Effector memory CD4-positive, alpha-beta T cell (primary cell): ENCODE measurements around the gene USP20.
A peak's percentile ranks its signal among the peaks of the same experiment; 100 is the strongest.

Experiments used
- DNase-seq, 3 donors: peaks; one replicate each; pipeline ENCODE4 v3.0.0-alpha.2; 2020
- H3K27ac ChIP-seq: 2 replicates; pipeline ENCODE4 v1.7.0; 2013; ENCODE audit warnings: mild to moderate bottlenecking, low read length, moderate library complexity; ENCODE audit not compliant: insufficient read depth, poor library complexity, severe bottlenecking
- H3K27me3 ChIP-seq: replicated peaks from 2 replicates; pipeline ENCODE4 v1.7.0; 2013; ENCODE audit warnings: mild to moderate bottlenecking, low read length; ENCODE audit not compliant: insufficient read depth, control insufficient read depth, poor library complexity, severe bottlenecking
- H3K36me3 ChIP-seq: 2 replicates; pipeline ENCODE4 v1.7.0; 2013; ENCODE audit warnings: mild to moderate bottlenecking, low read length, moderate library complexity; ENCODE audit not compliant: control insufficient read depth, insufficient read depth
- H3K4me1 ChIP-seq: 2 replicates; pipeline ENCODE4 v1.7.0; 2013; ENCODE audit warnings: low read length, mild to moderate bottlenecking; ENCODE audit not compliant: control insufficient read depth, insufficient read depth, poor library complexity, severe bottlenecking
- H3K4me3 ChIP-seq: 2 replicates; pipeline ENCODE4 v1.7.0; 2013; ENCODE audit warnings: low read length, low read depth, mild to moderate bottlenecking; ENCODE audit not compliant: insufficient read depth, poor library complexity, severe bottlenecking
- H3K9me3 ChIP-seq: 2 replicates; pipeline ENCODE4 v1.7.0; 2013; ENCODE audit warnings: mild to moderate bottlenecking, low read length, moderate library complexity; ENCODE audit not compliant: control insufficient read depth

The USP20 gene

DNA sequence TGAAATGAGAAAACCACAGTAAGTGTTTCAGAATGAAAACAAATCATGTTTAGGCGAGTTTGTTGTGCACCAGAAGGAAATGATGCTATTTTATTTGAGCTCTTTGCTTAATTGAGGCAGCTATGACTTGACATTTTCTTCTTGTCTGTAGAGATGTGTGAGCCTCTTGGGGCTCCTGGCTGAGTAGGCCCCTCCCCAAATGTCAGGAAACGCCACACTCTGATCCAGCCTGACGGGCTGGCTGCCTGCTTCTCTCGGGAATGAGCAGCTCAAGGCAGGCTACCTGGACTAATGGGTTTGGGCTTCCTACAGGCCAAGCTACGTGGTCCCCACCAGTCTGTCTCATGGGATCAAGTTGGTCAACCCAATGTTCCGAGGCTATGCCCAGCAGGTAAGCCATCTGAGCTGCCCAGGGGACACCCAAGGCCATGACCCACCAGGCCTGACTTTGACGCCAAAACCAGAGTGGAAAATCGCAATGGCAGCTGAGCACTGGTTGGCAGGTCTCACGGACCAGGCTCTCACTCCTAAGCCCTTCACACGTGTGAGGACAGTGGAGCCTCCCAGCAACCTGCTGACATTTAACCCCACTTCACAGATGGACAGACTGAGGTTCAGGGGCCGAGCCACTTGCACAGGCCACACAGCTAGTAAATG, 29.9 kb downstream of the USP20 start:
- Histone ChIP-seq H3K27ac (peak overlapping the region; percentile 35), H3K4me3 (no peak overlapping the region), H3K9me3 (no peaks in the 10 kb centered on the region), H3K36me3 (peaks cover 15% of the 10 kb centered on the region), H3K4me1 (peaks cover 80% of the 10 kb centered on the region), H3K27me3 (no peaks in the 10 kb centered on the region)
- no peak for DNase-seq

DNA sequence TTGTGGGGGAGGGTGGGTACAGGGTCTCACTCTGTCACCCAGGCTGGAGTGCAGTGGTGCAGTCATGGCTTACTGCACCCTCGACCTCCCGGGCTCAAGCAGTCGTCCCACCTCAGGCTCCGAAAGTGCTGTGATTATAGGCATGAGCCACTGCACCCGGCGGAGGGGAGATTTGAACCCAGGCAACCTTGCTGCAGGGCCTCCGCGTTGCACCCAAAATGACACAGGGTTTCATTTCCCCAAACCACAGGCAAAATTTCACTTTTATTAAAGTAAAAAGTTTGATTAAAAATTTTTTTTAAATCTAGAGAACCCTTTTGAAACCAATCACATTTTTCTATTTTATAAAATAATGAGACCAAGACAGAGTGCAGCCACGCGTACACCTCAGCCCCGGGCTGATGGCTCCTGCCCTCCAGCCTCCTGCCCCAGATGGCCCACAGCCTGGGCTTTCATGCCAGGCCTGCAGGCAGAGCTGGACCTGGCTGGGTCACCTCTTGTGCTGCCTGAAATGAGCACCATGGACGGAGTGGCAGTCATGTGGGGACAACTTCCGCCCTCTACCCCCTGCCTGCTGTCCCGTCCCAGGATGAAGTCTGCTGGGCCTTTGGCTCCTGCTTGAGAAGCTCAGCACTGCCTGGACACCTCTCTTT, 30.5 kb downstream of the USP20 start:
- Histone ChIP-seq H3K4me1 (peaks cover 81% of the 10 kb centered on the region), H3K27ac (peak overlapping the region; percentile 91), H3K36me3 (peaks cover 13% of the 10 kb centered on the region)

DNA sequence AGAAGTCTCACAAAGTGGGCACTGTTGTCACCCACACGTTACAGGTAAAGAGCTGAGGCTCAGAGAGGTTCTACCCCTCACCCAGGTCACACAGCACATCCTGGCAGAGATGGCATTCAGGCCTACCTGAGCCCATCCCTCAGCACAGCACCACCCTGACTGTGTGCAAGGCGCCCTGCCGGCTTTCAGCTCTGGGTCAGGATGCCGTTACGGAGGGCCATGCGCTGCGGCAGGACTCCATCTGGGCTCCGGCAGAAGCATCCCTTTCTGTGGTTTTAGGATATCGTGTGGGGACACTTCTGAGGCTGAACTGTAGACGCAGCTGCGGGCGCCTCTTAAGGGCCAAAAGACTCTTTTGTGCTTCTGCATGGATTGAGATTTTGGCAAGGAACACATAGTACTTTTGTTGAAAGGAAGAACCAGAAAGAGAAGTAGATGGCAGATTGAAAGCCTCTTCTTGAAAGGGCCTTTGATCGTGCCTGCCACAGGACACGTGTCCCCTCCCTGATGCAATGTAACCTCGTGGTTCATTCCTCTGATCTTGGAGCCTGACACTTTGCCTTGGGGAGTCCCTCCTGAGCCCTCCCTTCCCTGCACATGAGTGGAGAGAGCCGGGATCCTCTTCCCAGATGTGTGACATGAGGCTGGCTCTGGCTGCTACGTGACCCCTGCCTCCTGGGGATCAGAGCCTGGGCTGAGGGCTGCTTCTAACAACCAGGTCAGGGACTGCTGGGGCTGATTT, 31.3 kb downstream of the USP20 start:
- no peaks in the 10 kb centered on the region for H3K27me3 ChIP-seq
- H3K4me1 ChIP-seq = peaks cover 73% of the 10 kb centered on the region
- no peaks in the 10 kb centered on the region for H3K9me3 ChIP-seq
- H3K4me3 ChIP-seq = no peak overlapping the region
- peak overlapping the region; percentile 91 for H3K27ac ChIP-seq
- DNase-seq = peak; percentile 34 to 51 (median 42)
- H3K36me3 ChIP-seq = peaks cover 5% of the 10 kb centered on the region

More for the DNA sequence above, 30.5 kb downstream of the USP20 start:
- no peak overlapping the region for H3K4me3 ChIP-seq
- no peak for DNase-seq
- no peaks in the 10 kb centered on the region for H3K27me3 ChIP-seq
- H3K9me3 ChIP-seq = no peaks in the 10 kb centered on the region

DNA sequence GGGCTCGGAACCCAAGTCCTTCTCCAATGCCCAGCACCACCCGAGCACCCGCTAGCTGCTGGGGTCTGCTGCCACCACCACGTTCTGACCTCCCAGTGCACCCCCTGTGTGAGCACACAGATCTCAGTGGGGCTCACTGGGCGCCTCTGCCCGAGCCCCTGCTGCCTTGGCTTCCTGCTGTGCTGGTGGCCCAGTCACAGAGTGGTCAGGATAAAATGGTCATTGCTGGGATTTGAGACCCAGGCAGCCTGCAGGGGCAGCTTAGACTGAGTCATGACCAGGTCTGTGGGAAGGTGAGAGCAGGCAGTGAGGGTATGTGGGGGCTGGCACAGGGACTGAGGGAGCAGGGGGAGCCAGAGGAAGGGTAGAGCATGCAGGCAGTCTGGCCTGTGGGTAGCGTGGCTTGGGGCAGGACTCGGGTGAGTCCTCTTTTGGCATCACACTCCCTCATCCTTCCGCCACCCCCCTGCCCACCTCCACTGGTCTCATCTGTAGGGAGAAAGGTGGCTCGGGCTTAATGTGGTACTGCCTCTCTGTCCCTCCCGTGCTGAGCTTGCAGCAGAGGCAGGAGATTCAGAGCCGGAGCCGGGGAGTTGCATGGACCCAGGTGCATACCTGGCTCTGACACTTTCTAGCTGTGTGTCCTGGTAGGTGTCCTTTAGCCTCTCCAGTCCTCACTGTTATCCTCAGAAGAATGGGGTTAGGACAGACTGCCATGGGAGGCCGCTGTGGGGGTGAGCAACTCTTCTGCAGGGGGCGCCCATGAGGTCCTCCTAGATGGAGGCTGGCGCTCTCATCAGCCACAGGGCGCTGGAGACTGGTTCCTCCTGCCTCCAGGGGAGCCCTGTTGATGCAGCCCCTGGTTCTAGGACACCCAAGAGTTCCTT, 32.1 kb downstream of the USP20 start:
- Histone ChIP-seq H3K27me3 (no peaks in the 10 kb centered on the region), H3K9me3 (no peaks in the 10 kb centered on the region), H3K36me3 (no peaks in the 10 kb centered on the region), H3K4me3 (peak overlapping the region; percentile 3), H3K4me1 (peaks cover 67% of the 10 kb centered on the region), H3K27ac (peak overlapping the region; percentile 91)
- no peak for DNase-seq

DNA sequence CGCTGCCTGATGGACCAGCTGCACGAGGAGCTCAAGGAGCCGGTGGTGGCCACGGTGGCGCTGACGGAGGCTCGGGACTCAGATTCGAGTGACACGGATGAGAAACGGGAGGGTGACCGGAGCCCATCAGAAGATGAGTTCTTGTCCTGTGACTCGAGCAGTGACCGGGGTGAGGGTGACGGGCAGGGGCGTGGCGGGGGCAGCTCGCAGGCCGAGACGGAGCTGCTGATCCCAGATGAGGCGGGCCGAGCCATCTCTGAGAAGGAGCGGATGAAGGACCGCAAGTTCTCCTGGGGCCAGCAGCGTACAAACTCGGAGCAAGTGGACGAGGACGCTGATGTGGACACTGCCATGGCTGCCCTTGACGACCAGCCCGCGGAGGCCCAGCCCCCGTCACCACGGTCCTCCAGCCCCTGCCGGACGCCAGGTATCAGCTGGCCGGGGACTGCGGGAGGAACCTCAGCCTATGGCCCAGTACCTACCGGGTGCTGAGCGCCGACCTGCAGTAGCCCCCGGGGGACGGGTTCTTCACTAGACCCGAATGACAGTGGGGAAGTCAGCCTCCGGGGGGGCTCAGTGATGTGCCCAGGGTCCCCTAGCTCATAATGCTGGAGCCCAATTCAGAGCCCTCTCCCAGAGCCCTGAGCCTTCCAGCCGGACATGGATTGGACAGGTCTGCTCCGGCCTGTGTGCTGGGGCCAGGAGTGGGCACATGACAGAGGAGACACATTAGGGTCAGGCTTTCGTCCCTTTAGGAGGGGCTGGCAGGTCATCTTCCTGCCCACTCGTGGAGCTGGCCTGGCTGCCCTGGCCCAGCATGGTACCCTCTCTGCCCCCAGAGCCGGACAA, 33.0 kb downstream of the USP20 start:
- Histone ChIP-seq H3K9me3 (no peaks in the 10 kb centered on the region), H3K36me3 (peaks cover under 1% of the 10 kb centered on the region), H3K4me1 (peaks cover 59% of the 10 kb centered on the region), H3K27ac (peak overlapping the region; percentile 91), H3K27me3 (no peaks in the 10 kb centered on the region), H3K4me3 (no peak overlapping the region)
- DNase-seq = no peak

DNA sequence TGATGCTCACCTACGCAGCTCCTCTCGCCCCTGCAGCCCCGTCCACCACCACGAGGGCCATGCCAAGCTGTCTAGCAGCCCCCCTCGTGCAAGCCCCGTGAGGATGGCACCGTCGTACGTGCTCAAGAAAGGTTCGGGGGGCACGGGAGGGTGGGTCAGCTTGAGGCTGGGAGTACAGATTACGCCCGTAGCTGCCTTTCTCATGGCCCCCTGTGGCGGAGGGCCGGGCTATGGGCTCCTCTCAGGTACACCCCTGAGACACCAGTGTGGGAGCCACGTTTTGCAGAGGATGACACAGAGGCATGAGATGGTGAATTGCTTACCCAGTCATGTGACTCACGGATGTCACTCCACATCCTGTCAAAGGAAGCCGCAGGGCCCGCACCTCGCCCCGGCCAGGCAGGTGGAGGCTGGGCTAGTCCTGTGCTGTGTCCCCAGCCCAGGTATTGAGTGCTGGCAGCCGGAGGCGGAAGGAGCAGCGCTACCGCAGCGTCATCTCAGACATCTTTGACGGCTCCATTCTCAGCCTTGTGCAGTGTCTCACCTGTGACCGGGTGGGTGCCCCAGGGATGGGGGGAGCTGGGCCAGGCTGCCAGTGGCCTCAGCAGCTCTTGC, 33.7 kb downstream of the USP20 start:
- Histone ChIP-seq H3K27ac (peak overlapping the region; percentile 91), H3K9me3 (no peaks in the 10 kb centered on the region), H3K27me3 (no peaks in the 10 kb centered on the region), H3K4me3 (no peak overlapping the region), H3K4me1 (peaks cover 59% of the 10 kb centered on the region), H3K36me3 (peaks cover 8% of the 10 kb centered on the region)
- DNase-seq = peak; percentile 92 to 97 (median 97)

DNA sequence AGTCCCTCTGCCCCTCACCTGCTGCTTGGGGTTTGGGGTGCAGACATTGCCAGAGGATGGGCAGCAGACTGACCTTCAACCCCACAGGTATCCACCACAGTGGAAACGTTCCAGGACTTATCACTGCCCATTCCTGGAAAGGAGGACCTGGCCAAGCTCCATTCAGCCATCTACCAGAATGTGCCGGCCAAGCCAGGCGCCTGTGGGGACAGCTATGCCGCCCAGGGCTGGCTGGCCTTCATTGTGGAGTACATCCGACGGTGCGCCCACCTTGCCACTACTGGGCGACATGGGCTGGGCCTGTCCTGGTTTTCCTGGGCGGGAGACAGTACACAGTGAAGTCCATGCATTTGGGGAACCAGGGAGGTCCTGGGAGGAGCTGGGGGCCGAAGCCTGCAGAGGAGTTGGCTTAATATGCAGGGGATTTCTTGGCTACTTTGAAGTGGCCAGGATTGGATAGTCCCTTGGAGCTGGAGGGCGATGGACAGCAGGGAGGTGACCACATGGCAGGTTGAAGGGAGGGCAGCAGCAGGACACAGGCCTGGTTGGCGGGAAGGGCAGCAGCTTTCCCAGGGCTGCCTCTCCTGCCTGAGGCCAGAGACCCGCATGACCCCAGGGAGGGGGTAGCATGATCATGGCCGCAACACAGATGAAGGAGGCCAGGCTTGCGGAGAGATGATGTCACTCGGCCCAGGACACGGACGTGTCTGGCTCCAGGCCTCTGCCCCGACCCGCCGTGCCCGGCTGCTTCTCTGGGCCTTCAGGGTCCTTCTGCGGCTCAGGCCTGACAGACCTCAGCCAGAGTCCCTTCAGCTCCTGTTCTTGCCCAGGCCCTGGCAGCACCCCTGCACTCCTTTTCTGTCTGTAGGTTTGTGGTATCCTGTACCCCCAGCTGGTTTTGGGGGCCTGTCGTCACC, 34.6 kb downstream of the USP20 start:
- H3K27ac ChIP-seq = peak overlapping the region; percentile 91
- DNase-seq = no peak

DNA sequence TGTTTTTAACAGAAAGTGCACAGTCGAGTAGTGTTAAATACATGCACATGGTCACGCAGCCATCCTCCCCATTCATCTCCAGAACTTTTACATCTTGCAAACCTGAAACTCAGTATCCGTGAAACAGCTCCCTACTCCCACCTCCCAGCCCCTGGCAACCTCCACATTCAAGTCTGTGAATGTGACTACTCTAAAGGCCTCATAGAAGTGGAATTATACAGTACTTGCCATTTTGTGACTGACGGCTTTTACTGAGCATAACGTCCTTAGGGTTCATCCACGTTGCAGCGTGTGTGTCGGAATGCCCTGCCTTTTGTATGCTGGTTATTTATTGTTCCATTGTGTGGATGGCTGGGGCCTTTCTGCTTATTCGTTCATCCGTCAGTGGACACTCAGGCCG, 35.8 kb downstream of the USP20 start:
- no peak overlapping the region for H3K4me3 ChIP-seq
- no peaks in the 10 kb centered on the region for H3K9me3 ChIP-seq
- peaks cover 50% of the 10 kb centered on the region for H3K4me1 ChIP-seq
- no peak overlapping the region for H3K27ac ChIP-seq
- no peaks in the 10 kb centered on the region for H3K27me3 ChIP-seq
- peaks cover 28% of the 10 kb centered on the region for H3K36me3 ChIP-seq
- DNase-seq = no peak

More for the DNA sequence above, 34.6 kb downstream of the USP20 start:
- H3K4me3 ChIP-seq = peak overlapping the region; percentile 19
- H3K9me3 ChIP-seq = no peaks in the 10 kb centered on the region
- no peaks in the 10 kb centered on the region for H3K27me3 ChIP-seq
- peaks cover 16% of the 10 kb centered on the region for H3K36me3 ChIP-seq
- peaks cover 60% of the 10 kb centered on the region for H3K4me1 ChIP-seq
